Fibroblast of villous mesenchyme (primary cell): Measurements from ENCODE around the gene SCN1B. TPM values are rescaled to one million over a fixed set of nuclear protein-coding genes. Genes with fewer than 3 reads are reported as not detected.
A peak's percentile ranks its signal among the peaks of the same experiment; 100 is the strongest.

Experiments
- DNase-seq: peaks from one replicate; pipeline ENCODE4 v3.0.0-alpha.2; 2010; ENCODE audit warnings: low read depth
- H3K4me3 ChIP-seq: 2 replicates; pipeline ENCODE4 v1.5.1; 2011; ENCODE audit warnings: low read depth, mild to moderate bottlenecking, low read length
- CTCF ChIP-seq: IDR thresholded peaks from 2 replicates; pipeline ENCODE4 v1.5.1; 2012; ENCODE audit warnings: low read depth, mild to moderate bottlenecking, low read length; ENCODE audit not compliant: insufficient read depth
- total RNA-seq: library from RNA; depleted of rRNA; stranded (reverse); fragments of >200 nt; gene quantifications from 2 replicates; pipeline ENCODE4 v1.2.3, GENCODE V29; 2012

The SCN1B gene
- total RNA-seq, 1 donor, result 2.6 TPM

- no peak for DNase-seq
- TF ChIP-seq CTCF, result no peak
- H3K4me3 ChIP-seq, result no peak overlapping the region
Measured at GRCh38 chr19:35054626-35055025, 24.4 kb downstream of the SCN1B start.

GRCh38 chr19:35055715-35056179 is 25.5 kb downstream of the SCN1B start:
- TF ChIP-seq CTCF, result peak; percentile 8
- DNase-seq, result no peak

GRCh38 chr19:35056513-35057063 is 26.3 kb downstream of the SCN1B start:
- H3K4me3 ChIP-seq, result no peak overlapping the region
- DNase-seq, result no peak
- no peak for TF ChIP-seq CTCF

More at GRCh38 chr19:35055715-35056179, 25.5 kb downstream of the SCN1B start:
- H3K4me3 ChIP-seq, result no peak overlapping the region

- TF ChIP-seq CTCF, result no peak
- DNase-seq, result no peak
- H3K4me3 ChIP-seq, result no peak overlapping the region
Measured at GRCh38 chr19:35058370-35058769, 28.1 kb downstream of the SCN1B start.

GRCh38 chr19:35059006-35059798 is 28.9 kb downstream of the SCN1B start:
- H3K4me3 ChIP-seq, result no peak overlapping the region
- DNase-seq, result no peak
- TF ChIP-seq CTCF, result no peak

- TF ChIP-seq CTCF, result no peak
- no peak for DNase-seq
- no peak overlapping the region for H3K4me3 ChIP-seq
Measured at GRCh38 chr19:35059799-35060091, 29.5 kb downstream of the SCN1B start.
